CD4-positive, alpha-beta T cell treated with Interleukin-10 for 1 hour (primary cell): ENCODE measurements around the gene GJA9.
A peak's percentile ranks its signal among the peaks of the same experiment; 100 is the strongest.
"Not testable (repeated sequence)": the region's sequence is repeated elsewhere in the genome, so short reads cannot be mapped to it uniquely, and the experiment has no call there.

Source experiments
- DNase-seq: peaks from one replicate; pipeline ENCODE4 v3.0.0-alpha.2; 2020

GJA9 gene

GRCh38 chr1:38873027-38873969, 8.1 kb downstream of the GJA9 start, which contains the start of gene MYCBP:
MYCBP (minus strand) TSS chr1:38873348; CDS start chr1:38873305, 43 bp downstream.
- peak; percentile 98 for DNase-seq

- DNase-seq: peak; percentile 21
Observed at GRCh38 chr1:38872401-38873026, 8.9 kb downstream of the GJA9 start.

DNA sequence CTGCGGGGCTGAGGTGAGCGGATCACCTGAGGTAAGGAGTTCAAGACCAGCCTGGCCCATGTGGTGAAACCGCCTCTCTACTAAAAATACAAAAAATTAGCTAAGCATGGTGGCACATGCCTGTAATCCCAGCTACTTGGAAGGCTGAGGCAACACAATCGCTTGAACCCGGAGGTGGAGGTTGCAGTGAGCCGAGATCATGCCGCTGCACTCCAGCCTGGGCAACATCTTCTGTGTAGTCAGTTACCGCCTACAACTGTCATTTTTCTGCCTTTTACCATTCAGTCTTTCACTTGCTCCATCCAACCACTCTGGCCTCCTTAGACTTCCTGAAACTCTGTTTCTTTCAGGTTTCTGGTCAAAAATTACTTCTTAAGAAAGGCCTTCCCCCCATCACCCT, 10.4 kb downstream of the GJA9 start:
- no peak for DNase-seq

DNA sequence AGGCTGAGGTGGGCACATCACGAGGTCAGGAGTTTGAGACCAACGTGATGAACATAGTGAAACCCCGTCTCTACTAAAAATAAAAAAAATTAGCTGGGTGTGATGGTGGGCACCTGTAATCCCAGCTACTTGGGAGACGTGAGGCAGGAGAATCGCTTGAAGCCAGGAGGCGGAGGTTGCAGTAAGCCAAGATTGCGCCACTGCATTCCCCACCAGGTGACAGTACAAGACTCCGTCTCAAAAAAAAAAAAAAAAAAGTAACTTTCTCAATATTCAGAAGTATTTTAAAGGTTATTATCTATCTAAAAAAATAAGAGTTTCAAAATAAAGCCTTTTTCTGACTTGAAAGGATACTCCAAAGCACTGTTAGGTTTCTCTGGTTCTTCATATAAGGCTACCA, 14.2 kb downstream of the GJA9 start:
- no peak for DNase-seq

DNA sequence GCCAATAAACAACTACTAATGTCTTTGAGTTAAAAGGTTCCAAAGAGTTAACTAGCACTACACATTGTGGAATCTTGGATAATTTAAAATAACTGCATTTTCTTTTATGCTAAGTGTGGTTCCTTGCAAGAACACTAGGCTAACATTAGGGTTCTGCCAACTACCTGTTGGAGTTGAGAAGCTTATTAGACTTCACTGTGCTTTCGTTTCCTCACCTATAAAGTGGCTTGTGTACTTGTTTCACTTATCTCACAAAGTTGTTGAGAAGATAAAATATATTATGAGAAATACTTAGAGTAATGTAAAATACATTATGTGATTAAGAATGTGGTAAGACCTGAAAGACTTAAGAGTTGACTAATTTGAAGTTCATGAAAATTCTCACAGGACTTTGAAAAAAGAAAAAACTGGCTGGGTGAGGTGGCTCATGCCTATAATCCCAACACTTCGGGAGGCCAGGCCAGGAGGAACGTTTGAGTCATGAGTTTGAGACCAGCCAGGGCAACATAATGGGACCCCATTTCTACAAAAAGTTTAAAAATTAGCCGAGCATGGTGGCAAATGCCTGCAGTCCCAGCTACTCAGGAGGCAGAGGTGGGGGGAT, 16.2 kb downstream of the GJA9 start:
- no peak for DNase-seq

- DNase-seq: no peak
Observed at GRCh38 chr1:38860454-38860795, 21.0 kb downstream of the GJA9 start.

DNA sequence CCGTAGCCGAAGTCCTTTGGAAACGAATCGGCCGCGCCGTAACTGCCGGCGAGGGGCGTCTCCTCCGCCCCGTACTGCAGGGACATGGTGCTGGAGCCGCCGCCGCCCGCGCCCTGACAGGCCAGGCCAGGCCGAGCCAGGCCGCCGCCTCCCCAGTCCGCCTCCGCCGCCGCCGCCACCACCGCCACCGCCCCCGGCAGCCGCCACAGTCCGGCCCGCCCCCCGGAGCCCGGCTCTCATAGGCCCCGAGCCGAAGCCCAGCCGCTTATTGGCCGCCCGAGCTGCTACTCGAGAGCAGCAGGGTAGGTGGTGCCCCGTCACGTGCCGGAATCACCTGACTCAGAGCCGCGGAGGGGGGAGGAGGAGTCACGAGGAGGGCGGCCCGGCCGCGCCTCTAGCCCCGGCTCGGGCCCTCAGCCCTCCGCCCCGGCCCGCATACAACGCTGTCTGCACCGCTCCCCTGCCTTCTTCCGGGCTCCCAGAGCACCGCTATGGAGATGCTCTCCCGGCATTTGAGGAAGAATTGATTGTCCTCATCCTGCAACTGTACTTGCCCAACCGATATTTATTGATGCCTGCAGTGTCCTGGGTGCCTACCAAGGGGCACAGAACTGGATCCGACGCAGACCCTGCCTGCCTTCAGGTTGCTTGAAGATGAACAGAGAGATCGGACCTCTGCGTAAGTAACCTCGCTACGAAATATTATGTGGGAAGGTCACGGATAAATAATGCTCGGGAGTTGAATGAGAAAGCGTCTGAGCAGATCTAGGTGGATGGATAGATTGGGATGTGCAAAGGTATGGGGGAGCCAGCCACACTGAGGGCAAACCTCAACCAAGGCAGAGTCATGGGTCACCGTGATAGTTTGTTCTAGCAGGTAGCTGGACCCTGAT, 21.6 kb downstream of the GJA9 start, which contains the start of gene RRAGC:
TSS of gene RRAGC (minus strand) at position 212 of the 893 bp plus-strand sequence. CDS start at position 86, 126 bp downstream.
- peak; percentile 98 for DNase-seq

DNA sequence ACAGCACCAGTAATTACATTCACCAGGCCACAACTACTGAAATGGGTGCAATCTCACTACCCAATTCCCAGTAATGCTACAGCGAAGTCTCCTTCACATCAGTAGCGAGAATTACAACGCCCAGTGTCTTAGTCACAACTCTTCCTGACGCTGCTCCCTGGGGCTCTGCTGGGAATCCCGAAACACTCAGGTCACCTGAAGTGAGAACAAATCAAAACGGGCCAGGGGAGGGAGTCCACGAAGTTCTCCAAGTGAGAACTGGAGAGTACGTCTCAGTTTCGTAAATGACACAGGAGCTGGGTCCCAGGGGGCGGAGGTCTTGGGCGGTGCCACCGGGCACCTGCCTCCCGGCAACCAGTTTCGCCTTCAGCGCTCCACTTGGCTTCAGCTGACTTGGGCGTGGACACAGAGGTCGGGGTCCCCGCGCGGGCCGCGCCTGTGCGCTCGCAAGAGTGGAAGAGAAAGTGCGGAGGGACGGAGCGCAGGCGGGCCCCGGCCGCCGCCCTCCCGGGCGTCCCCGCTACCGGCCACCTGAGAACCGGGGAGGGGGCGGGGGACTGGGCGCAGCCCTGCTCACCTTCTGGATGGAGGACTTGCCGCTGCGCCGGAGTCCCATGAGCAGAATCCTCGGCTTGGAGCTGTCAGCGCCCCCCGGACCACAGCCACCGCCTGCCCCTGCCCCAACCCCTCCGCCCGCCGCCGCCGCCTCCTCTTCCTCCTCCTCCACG, 22.4 kb downstream of the GJA9 start:
- peak; percentile 42 for DNase-seq

DNA sequence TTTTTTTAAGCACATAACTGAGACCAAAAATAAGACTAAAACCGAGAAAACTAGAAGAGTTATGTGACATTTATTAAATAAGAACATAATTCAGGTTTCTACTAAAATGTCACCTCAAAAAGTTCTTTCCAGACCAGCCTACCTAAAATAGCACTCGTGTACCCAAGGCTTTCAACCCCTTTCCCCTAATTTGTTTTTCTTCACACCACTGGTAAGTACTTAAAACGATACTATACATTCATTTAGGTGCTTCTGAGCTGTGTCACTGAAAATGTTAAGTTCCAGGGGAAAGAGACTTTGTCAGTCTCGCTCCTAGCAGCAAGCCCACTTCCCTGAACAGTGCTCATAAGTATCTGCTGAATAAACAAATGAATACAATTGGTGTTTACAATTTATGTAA, 28.6 kb downstream of the GJA9 start:
- no peak for DNase-seq

DNA sequence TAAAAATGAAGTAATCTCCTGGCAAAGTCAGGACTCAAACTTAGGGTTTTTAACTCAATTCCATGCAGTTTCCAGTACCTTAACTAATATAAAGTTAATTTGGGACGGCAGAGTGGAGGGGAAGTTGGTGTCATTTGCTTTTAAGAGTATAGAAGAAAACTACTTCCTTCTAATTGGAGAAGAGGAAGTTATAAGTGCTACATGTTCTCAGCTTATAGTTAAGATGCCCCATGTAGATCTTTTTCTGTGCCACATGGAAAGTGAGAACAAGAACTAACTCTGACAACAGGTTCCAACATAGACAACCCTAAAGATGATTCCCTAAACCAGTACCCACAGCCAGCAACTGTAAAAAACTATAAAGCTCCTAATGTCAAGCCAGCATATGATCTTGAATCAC, 33.3 kb downstream of the GJA9 start:
- DNase-seq: no peak

DNA sequence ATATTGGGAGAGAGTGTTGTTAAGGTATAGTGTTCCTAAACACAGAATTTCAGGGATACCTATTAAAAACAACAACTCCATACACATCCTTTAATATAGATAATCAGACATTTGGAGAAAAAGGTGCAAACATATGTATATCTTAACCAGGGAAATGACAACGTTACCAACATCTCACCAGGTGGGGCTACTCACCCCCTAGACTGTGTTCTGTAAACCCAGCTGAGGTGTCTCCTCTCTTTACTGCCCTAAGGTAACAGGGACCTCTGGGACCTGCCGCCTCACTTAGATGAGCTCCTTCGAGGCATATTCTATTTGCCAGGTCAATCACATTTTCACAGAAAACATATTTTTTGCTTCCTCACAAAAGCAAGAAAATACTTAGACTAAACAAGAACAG, 35.2 kb downstream of the GJA9 start:
- DNase-seq: no peak

DNA sequence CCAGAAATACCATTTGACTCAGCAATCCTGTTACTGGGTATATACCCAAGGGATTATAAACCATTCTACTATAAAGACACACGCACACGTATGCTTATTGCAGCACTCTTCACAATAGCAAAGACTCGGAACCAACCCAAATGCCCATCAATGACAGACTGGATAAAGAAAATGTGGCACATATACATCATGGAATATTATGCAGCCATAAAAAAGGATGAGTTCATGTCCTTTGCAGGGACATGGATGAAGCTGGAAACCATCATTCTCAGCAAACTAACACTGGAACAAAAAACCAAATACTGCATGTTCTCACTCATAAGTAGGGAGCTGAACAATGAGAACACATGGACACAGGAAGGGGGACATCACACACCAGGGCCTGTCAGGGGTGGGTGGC, 36.3 kb downstream of the GJA9 start:
- DNase-seq: not testable (repeated sequence)

DNA sequence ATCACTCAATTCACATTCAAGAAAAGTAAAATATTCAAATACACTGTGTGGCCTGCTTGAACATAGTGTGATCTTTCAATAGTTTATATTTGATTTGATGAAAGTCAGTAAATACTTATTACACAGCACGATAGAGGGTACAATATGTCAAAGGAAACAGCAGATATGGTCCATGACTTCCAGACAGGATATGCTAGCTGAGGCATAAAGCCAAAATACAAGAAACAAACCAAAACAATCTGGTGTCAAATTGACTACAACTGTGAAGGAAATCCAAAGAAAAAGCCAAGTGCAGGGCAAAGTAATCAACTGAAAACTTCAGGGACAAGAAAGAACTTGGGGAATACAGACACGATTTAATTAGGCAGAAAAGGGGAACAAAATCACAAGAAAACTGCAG, 41.1 kb downstream of the GJA9 start:
- DNase-seq: no peak

DNA sequence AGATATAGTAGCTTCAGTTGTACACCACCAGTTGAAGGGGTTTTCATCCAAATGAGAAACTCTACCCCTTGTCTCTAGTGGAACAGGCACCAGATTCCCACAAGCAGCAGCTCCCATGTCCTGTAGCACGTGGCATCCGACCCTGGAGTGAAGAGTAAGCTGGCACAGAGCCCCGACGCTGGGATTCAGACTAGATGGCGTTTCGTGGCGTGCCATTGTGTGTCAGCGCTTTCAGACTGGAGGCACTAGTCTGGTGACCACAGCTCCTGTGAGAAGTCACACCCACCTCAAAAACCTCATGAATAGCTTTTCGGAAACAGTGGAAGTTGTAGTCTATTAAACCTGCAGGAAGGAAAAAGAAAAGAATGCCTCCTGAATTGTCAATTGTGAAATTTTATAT, 42.0 kb downstream of the GJA9 start:
- DNase-seq: no peak

DNA sequence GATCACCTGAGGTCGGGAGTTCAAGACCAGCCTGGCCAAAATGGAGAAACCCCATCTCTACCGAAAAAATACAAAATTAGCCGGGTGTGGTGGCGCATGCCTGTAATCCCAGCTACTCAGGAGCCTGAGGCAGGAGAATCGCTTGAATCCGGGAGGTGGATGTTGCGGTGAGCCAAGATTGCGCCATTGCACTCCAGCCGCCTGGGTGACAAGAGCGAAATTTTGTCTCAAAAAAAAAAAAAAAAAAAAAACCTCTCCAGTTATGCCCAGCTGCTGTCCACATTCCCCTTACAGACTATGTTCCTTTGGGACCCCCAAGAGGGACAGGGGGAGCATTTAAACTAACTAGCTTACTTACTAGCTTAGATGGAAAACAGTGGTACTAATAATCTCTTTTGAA, 45.1 kb downstream of the GJA9 start:
- not testable (repeated sequence) for DNase-seq

GRCh38 chr1:38834937-38835827, 46.2 kb downstream of the GJA9 start:
- DNase-seq: peak; percentile 78

DNA sequence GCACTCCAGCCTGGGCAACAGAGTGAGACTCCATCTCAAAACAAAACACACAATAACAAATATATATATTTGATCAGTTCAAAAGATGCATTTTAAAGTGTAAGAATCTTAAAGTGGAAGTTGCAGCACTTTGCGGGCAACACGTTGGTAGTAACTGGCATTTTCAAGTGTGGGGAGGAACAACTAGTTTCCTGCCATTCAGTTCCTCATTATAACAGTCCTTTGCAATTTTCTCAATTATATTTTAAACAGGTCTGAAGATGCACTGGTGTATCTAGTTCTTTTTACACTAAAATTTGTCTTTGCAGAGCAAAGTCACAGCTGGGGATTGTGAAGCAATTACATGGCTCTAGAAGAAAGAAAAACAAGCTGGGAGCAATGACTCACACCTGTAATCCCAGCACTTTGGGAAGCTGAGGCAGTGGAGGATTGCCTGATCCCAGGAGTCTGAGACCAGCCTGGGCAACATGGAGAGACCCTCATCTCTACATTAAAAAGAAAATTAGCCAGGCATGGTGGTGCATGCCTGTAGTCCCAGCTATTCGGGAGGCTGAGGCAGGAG, 47.1 kb downstream of the GJA9 start:
- no peak for DNase-seq

GRCh38 chr1:38833146-38833545, 48.2 kb downstream of the GJA9 start:
- DNase-seq: no peak

DNA sequence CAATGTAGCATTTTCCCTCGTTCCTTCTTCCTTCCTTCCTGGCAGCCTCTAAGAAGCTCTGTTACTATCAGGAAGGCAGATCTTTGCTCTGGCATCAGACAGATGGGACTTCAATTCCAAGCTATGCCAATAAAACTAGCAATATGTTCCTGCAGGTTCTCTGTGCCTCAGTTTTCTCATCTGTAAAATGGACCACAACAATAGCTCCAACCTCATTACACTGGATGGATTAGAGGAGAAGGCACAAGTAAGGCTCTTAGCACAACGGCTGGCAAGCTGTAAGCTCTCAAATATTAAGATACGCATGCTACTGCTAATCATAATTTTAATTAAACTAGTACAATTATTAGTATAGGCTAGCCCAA, 49.0 kb downstream of the GJA9 start:
- DNase-seq: no peak

DNA sequence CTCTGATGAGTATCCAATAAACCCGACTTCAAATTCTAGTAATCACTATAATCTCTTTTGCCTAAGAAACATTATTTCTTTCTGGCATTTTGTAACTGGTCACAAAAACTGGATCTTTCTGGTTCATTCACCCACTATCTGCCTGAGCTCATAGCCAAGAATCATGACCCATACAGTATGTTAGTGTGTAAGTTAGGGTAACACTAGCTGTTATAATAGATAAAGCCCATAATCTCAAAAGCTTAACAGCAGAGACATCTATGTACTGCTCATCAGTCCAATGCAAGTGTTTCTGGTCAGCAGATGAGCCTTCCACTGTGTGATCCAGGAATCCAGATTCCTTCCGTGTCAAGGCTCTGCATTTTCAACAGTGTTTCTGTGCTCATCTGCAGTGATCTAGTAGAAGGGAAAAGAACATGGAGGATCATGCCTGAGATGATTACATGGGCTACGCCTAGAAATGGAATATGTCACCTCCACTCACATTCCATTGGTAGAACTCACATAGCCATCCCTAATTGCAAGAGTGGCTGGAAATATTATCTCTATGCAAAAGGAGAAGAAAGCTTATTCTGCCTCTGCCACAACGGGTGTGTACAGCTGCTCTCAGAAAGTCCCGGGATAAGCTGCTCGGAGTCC, 49.5 kb downstream of the GJA9 start:
- DNase-seq: no peak
